ENCODE measurements around the gene PDE6B.

DNA sequence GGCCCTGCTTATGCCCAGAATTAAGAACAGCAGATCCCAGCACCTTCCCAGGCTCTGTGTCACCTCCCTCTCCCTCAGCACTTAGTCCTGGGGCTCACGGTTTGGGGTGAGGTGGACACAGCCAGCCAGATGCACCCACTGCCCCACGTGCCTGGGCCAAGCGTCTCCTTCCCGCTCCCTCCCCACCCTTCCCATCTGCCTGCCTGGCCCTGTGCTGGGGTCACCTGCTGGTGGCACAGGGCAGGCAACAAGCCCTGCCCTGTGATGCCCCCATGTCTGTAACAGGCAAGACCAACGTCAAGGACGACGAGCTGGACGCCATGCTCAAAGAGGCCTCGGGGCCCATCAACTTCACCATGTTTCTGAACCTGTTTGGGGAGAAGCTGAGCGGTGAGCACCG, 54.3 kb downstream of the PDE6B start:
- TF ChIP-seq POLR2AphosphoS5 (IDR thresholded peaks at IDR 0.05; ENCODE audit: low read depth, low read length) = no peak
- TF ChIP-seq, protein P1, sequence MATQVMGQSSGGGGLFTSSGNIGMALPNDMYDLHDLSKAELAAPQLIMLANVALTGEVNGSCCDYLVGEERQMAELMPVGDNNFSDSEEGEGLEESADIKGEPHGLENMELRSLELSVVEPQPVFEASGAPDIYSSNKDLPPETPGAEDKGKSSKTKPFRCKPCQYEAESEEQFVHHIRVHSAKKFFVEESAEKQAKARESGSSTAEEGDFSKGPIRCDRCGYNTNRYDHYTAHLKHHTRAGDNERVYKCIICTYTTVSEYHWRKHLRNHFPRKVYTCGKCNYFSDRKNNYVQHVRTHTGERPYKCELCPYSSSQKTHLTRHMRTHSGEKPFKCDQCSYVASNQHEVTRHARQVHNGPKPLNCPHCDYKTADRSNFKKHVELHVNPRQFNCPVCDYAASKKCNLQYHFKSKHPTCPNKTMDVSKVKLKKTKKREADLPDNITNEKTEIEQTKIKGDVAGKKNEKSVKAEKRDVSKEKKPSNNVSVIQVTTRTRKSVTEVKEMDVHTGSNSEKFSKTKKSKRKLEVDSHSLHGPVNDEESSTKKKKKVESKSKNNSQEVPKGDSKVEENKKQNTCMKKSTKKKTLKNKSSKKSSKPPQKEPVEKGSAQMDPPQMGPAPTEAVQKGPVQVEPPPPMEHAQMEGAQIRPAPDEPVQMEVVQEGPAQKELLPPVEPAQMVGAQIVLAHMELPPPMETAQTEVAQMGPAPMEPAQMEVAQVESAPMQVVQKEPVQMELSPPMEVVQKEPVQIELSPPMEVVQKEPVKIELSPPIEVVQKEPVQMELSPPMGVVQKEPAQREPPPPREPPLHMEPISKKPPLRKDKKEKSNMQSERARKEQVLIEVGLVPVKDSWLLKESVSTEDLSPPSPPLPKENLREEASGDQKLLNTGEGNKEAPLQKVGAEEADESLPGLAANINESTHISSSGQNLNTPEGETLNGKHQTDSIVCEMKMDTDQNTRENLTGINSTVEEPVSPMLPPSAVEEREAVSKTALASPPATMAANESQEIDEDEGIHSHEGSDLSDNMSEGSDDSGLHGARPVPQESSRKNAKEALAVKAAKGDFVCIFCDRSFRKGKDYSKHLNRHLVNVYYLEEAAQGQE (IDR thresholded peaks at IDR 0.05; ENCODE audit: insufficient read depth in 1 of 2, low read depth in 2 of 2, low read length in 2 of 2) = no peak
